Measurements from ENCODE around the gene ARF6. TPM values are rescaled to one million over a fixed set of nuclear protein-coding genes. Genes with fewer than 3 reads are reported as not detected.
"Not testable (repeated sequence)": the region's sequence is repeated elsewhere in the genome, so short reads cannot be mapped to it uniquely, and the experiment has no call there.

ARF6 gene
- total RNA-seq, 1 donor from 2014 or later, result 154 TPM

GRCh38 chr14:49882826-49883694 is 9.8 kb upstream of the ARF6 start:
- no peak overlapping the region for H3K27ac Mint-ChIP-seq
- peaks cover 31% of the 10 kb centered on the region for H3K4me1 Mint-ChIP-seq
- H3K4me3 Mint-ChIP-seq, result no peak overlapping the region
- no peak for DNase-seq
- intact Hi-C loops (cut with micrococcal nuclease), result no loop called here
- H3K27me3 Mint-ChIP-seq, result no peaks in the 10 kb centered on the region
- no peaks in the 10 kb centered on the region for H3K9me3 Mint-ChIP-seq
- no peaks in the 10 kb centered on the region for H3K36me3 Mint-ChIP-seq (ENCODE audit: low read depth)

- Mint-ChIP-seq H3K4me1 (peaks cover 19% of the 10 kb centered on the region), H3K9me3 (no peaks in the 10 kb centered on the region), H3K4me3 (no peak overlapping the region), H3K27ac (no peak overlapping the region), H3K27me3 (no peaks in the 10 kb centered on the region), H3K36me3 (ENCODE audit: low read depth) (peaks cover 6% of the 10 kb centered on the region)
- intact Hi-C loops (cut with micrococcal nuclease), result no loop called here
- DNase-seq, result no peak
Observed at GRCh38 chr14:49886523-49886922, 6.4 kb upstream of the ARF6 start.

- H3K9me3 Mint-ChIP-seq, result no peaks in the 10 kb centered on the region
- no peak overlapping the region for H3K27ac Mint-ChIP-seq
- no peak overlapping the region for H3K4me3 Mint-ChIP-seq
- DNase-seq, result no peak
- no peaks in the 10 kb centered on the region for H3K27me3 Mint-ChIP-seq
- H3K36me3 Mint-ChIP-seq (ENCODE audit: low read depth), result peaks cover 15% of the 10 kb centered on the region
- H3K4me1 Mint-ChIP-seq, result peaks cover 23% of the 10 kb centered on the region
- intact Hi-C loops (cut with micrococcal nuclease), result no loop called here
Observed at GRCh38 chr14:49888293-49888692, 4.6 kb upstream of the ARF6 start.

- Mint-ChIP-seq H3K27me3 (no peaks in the 10 kb centered on the region), H3K4me1 (peaks cover 22% of the 10 kb centered on the region), H3K9me3 (no peaks in the 10 kb centered on the region), H3K4me3 (peak overlapping the region; percentile 96), H3K36me3 (ENCODE audit: low read depth) (peaks cover 50% of the 10 kb centered on the region), H3K27ac (peak overlapping the region; percentile 100)
- peak; percentile 87 for DNase-seq
- intact Hi-C loops (cut with micrococcal nuclease), result loop anchor here (1.0 to 2.0 kb wide), 7 partner anchors 24 to 339 kb away; partner anchors contain the start of gene SOS2
Observed at GRCh38 chr14:49892301-49892635, 614 bp upstream of the ARF6 start.

- peaks cover 59% of the 10 kb centered on the region for H3K36me3 Mint-ChIP-seq (ENCODE audit: low read depth)
- peaks cover 29% of the 10 kb centered on the region for H3K4me1 Mint-ChIP-seq
- H3K27me3 Mint-ChIP-seq, result no peaks in the 10 kb centered on the region
- H3K9me3 Mint-ChIP-seq, result no peaks in the 10 kb centered on the region
- peak; percentile 94 for DNase-seq
- H3K27ac Mint-ChIP-seq, result peak overlapping the region; percentile 100
- intact Hi-C loops (cut with micrococcal nuclease), result loop anchor here (1.0 to 2.0 kb wide), 3 partner anchors 30 to 337 kb away; partner anchors contain the start of gene SOS2
- peak overlapping the region; percentile 96 for H3K4me3 Mint-ChIP-seq
Observed at GRCh38 chr14:49893309-49894213, 679 bp downstream of the ARF6 start.

GRCh38 chr14:49894214-49895107 is 1.6 kb downstream of the ARF6 start:
- peaks cover 60% of the 10 kb centered on the region for H3K36me3 Mint-ChIP-seq (ENCODE audit: low read depth)
- peak overlapping the region; percentile 96 for H3K4me3 Mint-ChIP-seq
- intact Hi-C loops (cut with micrococcal nuclease), result loop anchor here (1.0 to 5.0 kb wide), 2 partner anchors 90 to 1973 kb away; no protein-coding TSS in a partner anchor
- H3K27ac Mint-ChIP-seq, result peak overlapping the region; percentile 100
- not testable (repeated sequence) for H3K9me3 Mint-ChIP-seq, H3K27me3 Mint-ChIP-seq, DNase-seq
- H3K4me1 Mint-ChIP-seq, result peaks cover 32% of the 10 kb centered on the region

GRCh38 chr14:49895480-49895879 is 2.6 kb downstream of the ARF6 start:
- Mint-ChIP-seq H3K9me3 (no peaks in the 10 kb centered on the region), H3K27ac (peak overlapping the region; percentile 100), H3K27me3 (no peaks in the 10 kb centered on the region), H3K4me1 (peaks cover 36% of the 10 kb centered on the region), H3K36me3 (ENCODE audit: low read depth) (peaks cover 61% of the 10 kb centered on the region), H3K4me3 (peak overlapping the region; percentile 96)
- intact Hi-C loops (cut with micrococcal nuclease), result loop anchor here (5.0 kb wide), 1 partner anchor 1972 kb away; no protein-coding TSS in a partner anchor
- no peak for DNase-seq

GRCh38 chr14:49896272-49896671 is 3.4 kb downstream of the ARF6 start:
- not testable (repeated sequence) for DNase-seq, H3K9me3 Mint-ChIP-seq, H3K27me3 Mint-ChIP-seq
- Mint-ChIP-seq H3K4me1 (peaks cover 33% of the 10 kb centered on the region), H3K4me3 (peak overlapping the region; percentile 96), H3K27ac (peak overlapping the region; percentile 100), H3K36me3 (ENCODE audit: low read depth) (peaks cover 57% of the 10 kb centered on the region)
- intact Hi-C loops (cut with micrococcal nuclease), result loop anchor here (5.0 kb wide), 1 partner anchor 1971 kb away; no protein-coding TSS in a partner anchor

- Mint-ChIP-seq H3K27ac (peak overlapping the region; percentile 100), H3K36me3 (ENCODE audit: low read depth) (peaks cover 55% of the 10 kb centered on the region), H3K27me3 (no peaks in the 10 kb centered on the region), H3K9me3 (no peaks in the 10 kb centered on the region), H3K4me1 (peaks cover 28% of the 10 kb centered on the region), H3K4me3 (peak overlapping the region; percentile 96)
- intact Hi-C loops (cut with micrococcal nuclease), result loop anchor here (5.0 kb wide), 1 partner anchor 1970 kb away; no protein-coding TSS in a partner anchor
- DNase-seq, result no peak
Observed at GRCh38 chr14:49896966-49897365, 4.1 kb downstream of the ARF6 start.

GRCh38 chr14:49897414-49897813 is 4.5 kb downstream of the ARF6 start:
- Mint-ChIP-seq H3K36me3 (ENCODE audit: low read depth) (peaks cover 53% of the 10 kb centered on the region), H3K9me3 (no peaks in the 10 kb centered on the region), H3K27ac (peak overlapping the region; percentile 100), H3K4me3 (peak overlapping the region; percentile 96), H3K27me3 (no peaks in the 10 kb centered on the region), H3K4me1 (peaks cover 27% of the 10 kb centered on the region)
- intact Hi-C loops (cut with micrococcal nuclease), result loop anchor here (5.0 kb wide), 1 partner anchor 1970 kb away; no protein-coding TSS in a partner anchor
- DNase-seq, result no peak

GRCh38 chr14:49897965-49898364 is 5.1 kb downstream of the ARF6 start:
- H3K4me1 Mint-ChIP-seq, result peaks cover 28% of the 10 kb centered on the region
- H3K27me3 Mint-ChIP-seq, result no peaks in the 10 kb centered on the region
- peak overlapping the region; percentile 96 for H3K4me3 Mint-ChIP-seq
- peaks cover 51% of the 10 kb centered on the region for H3K36me3 Mint-ChIP-seq (ENCODE audit: low read depth)
- intact Hi-C loops (cut with micrococcal nuclease), result loop anchor here (2.0 to 5.0 kb wide), 2 partner anchors 49 to 1969 kb away; no protein-coding TSS in a partner anchor
- no peak for DNase-seq
- peak overlapping the region; percentile 98 for H3K27ac Mint-ChIP-seq
- no peaks in the 10 kb centered on the region for H3K9me3 Mint-ChIP-seq

- H3K36me3 Mint-ChIP-seq (ENCODE audit: low read depth), result peaks cover 50% of the 10 kb centered on the region
- peak overlapping the region; percentile 96 for H3K4me3 Mint-ChIP-seq
- H3K9me3 Mint-ChIP-seq, result no peaks in the 10 kb centered on the region
- peak overlapping the region; percentile 98 for H3K27ac Mint-ChIP-seq
- no peaks in the 10 kb centered on the region for H3K27me3 Mint-ChIP-seq
- no peak for DNase-seq
- peaks cover 28% of the 10 kb centered on the region for H3K4me1 Mint-ChIP-seq
- intact Hi-C loops (cut with micrococcal nuclease), result loop anchor here (2.0 to 5.0 kb wide), 2 partner anchors 48 to 1969 kb away; no protein-coding TSS in a partner anchor
Observed at GRCh38 chr14:49898485-49898884, 5.6 kb downstream of the ARF6 start.

- intact Hi-C loops (cut with micrococcal nuclease), result no loop called here
- H3K36me3 Mint-ChIP-seq (ENCODE audit: low read depth), result peaks cover 29% of the 10 kb centered on the region
- H3K27ac Mint-ChIP-seq, result no peak overlapping the region
- no peaks in the 10 kb centered on the region for H3K27me3 Mint-ChIP-seq
- H3K4me1 Mint-ChIP-seq, result peaks cover 34% of the 10 kb centered on the region
- H3K9me3 Mint-ChIP-seq, result no peaks in the 10 kb centered on the region
- no peak overlapping the region for H3K4me3 Mint-ChIP-seq
- no peak for DNase-seq
Observed at GRCh38 chr14:49900973-49901372, 8.1 kb downstream of the ARF6 start.
